ENCODE measurements around the gene VSTM2A. TPM values are rescaled to one million over a fixed set of nuclear protein-coding genes. Genes with fewer than 3 reads are reported as not detected.

The VSTM2A gene
- total RNA-seq, 4 donors from 2014 or later, result 0.79 to 7.2 (median 0.96) TPM; not detected in 1

GRCh38 chr7:54565432-54565831 is 23.3 kb downstream of the VSTM2A start:
- Histone ChIP-seq H3K27ac (no peak overlapping the region), H3K4me3 (no peak overlapping the region), H3K36me3 (no peaks in the 10 kb centered on the region), H3K4me1 (no peaks in the 10 kb centered on the region), H3K9me3 (no peaks in the 10 kb centered on the region), H3K27me3 (no peaks in the 10 kb centered on the region)
- 84 to 85% methylated on average over 3 to 7 of the region's 7 CpGs for WGBS, 2 donors (ENCODE audit: low coverage in 1 of 2)
- TF ChIP-seq POLR2A (IDR thresholded peaks at IDR 0.05) (no peak), CTCF (IDR thresholded peaks at IDR 0.05) (no peak), EP300 (IDR thresholded peaks at IDR 0.05; ENCODE audit: low read depth) (no peak), POLR2AphosphoS5 (IDR thresholded peaks at IDR 0.05) (no peak)
- in situ Hi-C loops (cut with MboI; ENCODE audit: low pct_ligation_motif_present in 1 of 4, low pct_unique_long_range_greater_than_20kb in 1 of 4, low sequenced_read_pairs in 3 of 4) (no loop called here), intact Hi-C loops (cut with DNase I; ENCODE audit: low total_unique reads) (no loop called here)
- no peak for DNase-seq

GRCh38 chr7:54581511-54581910 is 39.3 kb downstream of the VSTM2A start:
- no peak overlapping the region for H3K4me3 ChIP-seq
- TF ChIP-seq POLR2A (IDR thresholded peaks at IDR 0.05) (no peak), POLR2AphosphoS5 (IDR thresholded peaks at IDR 0.05) (no peak), CTCF (IDR thresholded peaks at IDR 0.05) (no peak), EP300 (IDR thresholded peaks at IDR 0.05; ENCODE audit: low read depth) (no peak)
- no peaks in the 10 kb centered on the region for H3K4me1 ChIP-seq
- in situ Hi-C loops (cut with MboI; ENCODE audit: low pct_ligation_motif_present in 1 of 4, low pct_unique_long_range_greater_than_20kb in 1 of 4, low sequenced_read_pairs in 3 of 4), result no loop called here
- DNase-seq, result no peak
- no peak overlapping the region for H3K27ac ChIP-seq
- no peaks in the 10 kb centered on the region for H3K36me3 ChIP-seq
- no peaks in the 10 kb centered on the region for H3K27me3 ChIP-seq
- intact Hi-C loops (cut with DNase I; ENCODE audit: low total_unique reads), result no loop called here
- no peaks in the 10 kb centered on the region for H3K9me3 ChIP-seq
- 80 to 82% methylated on average over 1 to 2 of the region's 2 CpGs for WGBS, 2 donors (ENCODE audit: low coverage in 1 of 2)

- no peaks in the 10 kb centered on the region for H3K9me3 ChIP-seq
- no peak for TF ChIP-seq CTCF (IDR thresholded peaks at IDR 0.05)
- no peak for TF ChIP-seq POLR2A (IDR thresholded peaks at IDR 0.05)
- TF ChIP-seq EP300 (IDR thresholded peaks at IDR 0.05; ENCODE audit: low read depth), result no peak
- TF ChIP-seq POLR2AphosphoS5 (IDR thresholded peaks at IDR 0.05), result no peak
- 81 to 90% methylated on average over 9 to 15 of the region's 15 CpGs for WGBS, 2 donors (ENCODE audit: low coverage in 1 of 2)
- no peak for DNase-seq
- no peak overlapping the region for H3K27ac ChIP-seq
- H3K4me3 ChIP-seq, result no peak overlapping the region
- H3K4me1 ChIP-seq, result no peaks in the 10 kb centered on the region
- intact Hi-C loops (cut with DNase I; ENCODE audit: low total_unique reads) (no loop called here), in situ Hi-C loops (cut with MboI; ENCODE audit: low pct_ligation_motif_present in 1 of 4, low pct_unique_long_range_greater_than_20kb in 1 of 4, low sequenced_read_pairs in 3 of 4) (no loop called here)
- H3K36me3 ChIP-seq, result no peaks in the 10 kb centered on the region
- no peaks in the 10 kb centered on the region for H3K27me3 ChIP-seq
Measured at GRCh38 chr7:54591404-54592386, 49.5 kb downstream of the VSTM2A start.

- no peak for TF ChIP-seq POLR2A (IDR thresholded peaks at IDR 0.05)
- TF ChIP-seq CTCF (IDR thresholded peaks at IDR 0.05), result no peak
- TF ChIP-seq EP300 (IDR thresholded peaks at IDR 0.05; ENCODE audit: low read depth), result no peak
- TF ChIP-seq POLR2AphosphoS5 (IDR thresholded peaks at IDR 0.05), result no peak
- Histone ChIP-seq H3K4me3 (no peak overlapping the region), H3K27me3 (no peaks in the 10 kb centered on the region), H3K9me3 (no peaks in the 10 kb centered on the region), H3K36me3 (no peaks in the 10 kb centered on the region), H3K4me1 (no peaks in the 10 kb centered on the region), H3K27ac (no peak overlapping the region)
- in situ Hi-C loops (cut with MboI; ENCODE audit: low pct_ligation_motif_present in 1 of 4, low pct_unique_long_range_greater_than_20kb in 1 of 4, low sequenced_read_pairs in 3 of 4) (no loop called here), intact Hi-C loops (cut with DNase I; ENCODE audit: low total_unique reads) (no loop called here)
- 82 to 85% methylated on average over 2 of the region's 2 CpGs for WGBS, 2 donors (ENCODE audit: low coverage in 1 of 2)
- no peak for DNase-seq
Measured at GRCh38 chr7:54596747-54597146, 54.6 kb downstream of the VSTM2A start.

Data from transverse colon (tissue), 4 donors.